K562 (cell line): ENCODE measurements around the gene SKIC2.

Experiments
- EGR1 ChIP-seq: fragments of 450-650 bp; conservative IDR thresholded peaks from 2 replicates; pipeline ENCODE4 v1.6.1; 2017; ENCODE audit warnings: mild to moderate bottlenecking
- ETV6 ChIP-seq, 3 experiments: fragments of 150-350 bp in 1 of 3; sonication (generic) in 1 of 3; formaldehyde crosslinking in 1 of 3; IDR thresholded peaks; 2 replicates each; pipeline versions ENCODE4 v1.6.1 to v1.8.0; 2014 to 2022; ENCODE audit warnings: borderline replicate concordance in 2 of 3, low read depth in 2 of 3, antibody characterized with exemption in 1 of 3, low read length in 1 of 3, mild to moderate bottlenecking in 1 of 3, missing genetic modification reagents in 1 of 3
- KDM4B ChIP-seq, 2 experiments: fragments of 450-650 bp in 1 of 2; sonication (generic) in 1 of 2; IDR thresholded peaks; 2 replicates each; pipeline ENCODE4 v1.6.1; 2016 to 2017; ENCODE audit warnings: borderline replicate concordance in 2 of 2, antibody characterized with exemption in 1 of 2, low read depth in 1 of 2, mild to moderate bottlenecking in 1 of 2
- NCOA2 ChIP-seq, 2 experiments: fragments of 450-650 bp; IDR thresholded peaks; 2 replicates each; pipeline ENCODE4 v1.6.1; 2018; ENCODE audit warnings: mild to moderate bottlenecking in 2 of 2, moderate library complexity in 1 of 2; ENCODE audit not compliant: partially characterized antibody in 2 of 2
- NR3C1 ChIP-seq: sonication (generic); formaldehyde crosslinking; IDR thresholded peaks from 2 replicates; pipeline ENCODE4 v1.8.1; 2022; ENCODE audit warnings: missing genetic modification reagents
- PHTF2 ChIP-seq: fragments of 250-450 bp; sonication (Bioruptor Pico); IDR thresholded peaks from 2 replicates; pipeline ENCODE4 v1.5.0; 2021; ENCODE audit warnings: mild to moderate bottlenecking
- ZNF12 ChIP-seq: sonication (generic); formaldehyde crosslinking; IDR thresholded peaks from 2 replicates; pipeline ENCODE4 v1.4.0; 2020; ENCODE audit warnings: mild to moderate bottlenecking, missing genetic modification reagents

- TF ChIP-seq PHTF2 (CRISPR knock-in tag) = no peak
- no peak for TF ChIP-seq NCOA2 (IDR thresholded peaks at IDR 0.05; ENCODE audit: partially characterized antibody in 2 of 2)
- TF ChIP-seq ZNF12 (CRISPR knock-in tag) = no peak
- TF ChIP-seq NR3C1 (CRISPR knock-in tag) = no peak
- no peak for TF ChIP-seq ETV6 (IDR thresholded peaks at IDR 0.05; ENCODE audit: borderline replicate concordance in 1 of 2, low read depth in 2 of 2, low read length in 1 of 2)
- TF ChIP-seq ETV6 (CRISPR knock-in tag; IDR thresholded peaks at IDR 0.05; ENCODE audit: borderline replicate concordance) = no peak
- TF ChIP-seq KDM4B (IDR thresholded peaks at IDR 0.05; ENCODE audit: borderline replicate concordance in 2 of 2, low read depth in 1 of 2) = no peak
- no peak for TF ChIP-seq EGR1
These were observed 11.1 kb upstream of the SKIC2 start for GRCh38 chr6:31947864-31948263.
